Measurements from ENCODE around the gene GPD2.

- TF ChIP-seq CTCF (IDR thresholded peaks at IDR 0.05): no peak
- no peak for TF ChIP-seq POLR2A (IDR thresholded peaks at IDR 0.05)
Observed at GRCh38 chr2:156626931-156627330, 190.8 kb downstream of the GPD2 start.

All from heart left ventricle (tissue), 13 donors.